ENCODE results near the gene PTPDC1.

PTPDC1 gene, protein sequence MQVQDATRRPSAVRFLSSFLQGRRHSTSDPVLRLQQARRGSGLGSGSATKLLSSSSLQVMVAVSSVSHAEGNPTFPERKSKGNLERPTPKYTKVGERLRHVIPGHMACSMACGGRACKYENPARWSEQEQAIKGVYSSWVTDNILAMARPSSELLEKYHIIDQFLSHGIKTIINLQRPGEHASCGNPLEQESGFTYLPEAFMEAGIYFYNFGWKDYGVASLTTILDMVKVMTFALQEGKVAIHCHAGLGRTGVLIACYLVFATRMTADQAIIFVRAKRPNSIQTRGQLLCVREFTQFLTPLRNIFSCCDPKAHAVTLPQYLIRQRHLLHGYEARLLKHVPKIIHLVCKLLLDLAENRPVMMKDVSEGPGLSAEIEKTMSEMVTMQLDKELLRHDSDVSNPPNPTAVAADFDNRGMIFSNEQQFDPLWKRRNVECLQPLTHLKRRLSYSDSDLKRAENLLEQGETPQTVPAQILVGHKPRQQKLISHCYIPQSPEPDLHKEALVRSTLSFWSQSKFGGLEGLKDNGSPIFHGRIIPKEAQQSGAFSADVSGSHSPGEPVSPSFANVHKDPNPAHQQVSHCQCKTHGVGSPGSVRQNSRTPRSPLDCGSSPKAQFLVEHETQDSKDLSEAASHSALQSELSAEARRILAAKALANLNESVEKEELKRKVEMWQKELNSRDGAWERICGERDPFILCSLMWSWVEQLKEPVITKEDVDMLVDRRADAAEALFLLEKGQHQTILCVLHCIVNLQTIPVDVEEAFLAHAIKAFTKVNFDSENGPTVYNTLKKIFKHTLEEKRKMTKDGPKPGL

GRCh38 chr9:94084314-94084713, at the start of gene PTPDC1:
Gene PTPDC1, plus strand, starts transcription at chr9:94084464. Its CDS starts 67 bp downstream, at chr9:94084531.
- DNase-seq (ENCODE audit: low read depth in 3 of 3) = no peak

DNA sequence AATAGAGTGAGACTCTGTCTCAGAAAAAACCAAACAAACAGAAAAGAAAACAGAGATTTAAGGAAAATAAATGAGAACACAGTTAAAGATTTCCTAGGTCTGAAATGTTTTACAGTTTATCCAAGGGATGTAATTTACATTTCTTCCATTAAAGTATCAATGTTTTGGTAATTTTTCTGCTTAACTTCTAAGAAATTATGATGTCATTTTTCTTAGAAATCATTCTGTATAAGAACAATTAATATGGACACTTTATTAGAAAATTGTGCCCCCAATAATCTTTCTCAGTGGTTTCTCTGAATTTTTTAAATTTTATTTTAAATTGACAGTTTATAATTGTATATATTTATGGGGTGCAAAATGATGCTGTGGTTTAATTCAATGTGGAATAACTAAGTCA, 49.8 kb upstream of the PTPDC1 start:
- DNase-seq (ENCODE audit: low read depth in 3 of 3) = no peak

DNA sequence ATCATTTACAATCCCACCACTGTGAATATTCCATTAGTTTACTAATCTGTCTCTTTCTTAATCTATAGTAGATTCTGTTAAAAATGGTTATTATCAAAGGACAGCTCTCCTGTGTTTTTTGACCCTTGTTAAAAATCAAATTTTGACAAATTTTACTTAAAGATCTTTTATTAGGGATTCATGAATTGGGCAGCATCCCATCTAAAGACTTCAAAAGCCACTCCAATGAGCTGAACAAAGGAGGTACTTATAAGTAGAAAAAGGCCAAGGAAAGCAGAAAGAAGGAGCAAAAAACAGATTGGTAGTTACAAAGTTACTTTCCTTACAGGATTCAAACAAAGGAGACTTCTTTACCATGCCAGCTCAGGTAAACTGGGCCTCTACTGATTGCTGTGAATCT, 44.5 kb upstream of the PTPDC1 start:
- DNase-seq (ENCODE audit: low read depth in 3 of 3) = no peak

DNA sequence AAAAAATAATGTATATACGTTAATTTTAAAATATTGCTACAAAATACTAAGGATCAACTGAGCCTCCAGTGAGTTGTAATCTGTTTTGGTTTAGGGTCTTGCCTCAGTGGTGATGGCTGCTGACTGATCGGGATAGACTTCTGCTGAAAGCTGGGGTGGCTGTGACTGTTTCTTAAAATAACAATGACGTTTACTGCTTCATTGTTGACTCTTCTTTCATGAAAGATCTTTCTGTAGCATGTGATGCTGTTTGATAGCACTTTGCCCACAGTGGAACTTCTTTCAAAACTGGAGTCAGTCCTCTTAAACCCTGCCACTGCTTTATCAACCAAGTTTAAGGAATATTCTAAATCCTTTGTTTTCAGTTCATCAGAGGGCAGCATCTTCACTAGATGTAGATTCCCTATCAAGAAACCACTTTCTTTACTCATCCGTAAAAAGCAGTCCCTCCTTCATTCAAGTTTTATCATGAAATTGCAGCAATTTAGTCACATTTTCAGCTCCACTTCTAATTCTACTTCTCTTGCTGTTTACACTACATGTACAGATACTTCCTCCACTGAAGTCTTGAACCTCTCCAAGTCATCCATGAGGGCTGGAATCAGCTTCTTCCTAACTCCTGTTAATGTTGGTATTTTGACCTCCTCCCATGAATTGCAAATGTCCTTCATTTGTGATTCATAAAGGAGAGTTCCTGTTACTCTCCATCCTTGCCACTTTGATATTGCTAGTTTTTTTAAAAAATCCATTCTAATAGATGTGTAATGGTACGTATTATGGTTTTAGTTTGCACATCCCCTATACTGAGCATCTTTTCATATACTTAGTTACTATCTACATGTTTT, 41.5 kb upstream of the PTPDC1 start:
- no peak for DNase-seq (ENCODE audit: low read depth in 3 of 3)

DNA sequence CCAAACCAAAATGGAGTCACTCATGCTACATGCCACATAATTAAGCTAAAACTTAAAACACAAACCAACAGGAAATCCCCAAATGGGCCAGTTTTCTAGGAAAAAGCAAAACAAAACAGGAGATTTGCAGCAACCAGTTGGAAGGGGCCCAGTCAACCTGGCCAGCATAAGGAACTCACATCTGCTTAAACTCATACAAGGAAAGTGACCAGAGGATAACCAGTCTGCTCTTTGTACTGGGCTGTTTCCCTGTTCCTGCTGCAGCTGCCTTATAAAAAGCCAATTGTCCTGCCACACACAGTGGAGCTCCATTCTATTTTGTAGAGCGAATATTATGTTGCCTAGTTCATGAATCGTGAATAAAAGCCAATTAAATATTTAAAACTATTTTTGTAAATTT, 29.5 kb upstream of the PTPDC1 start:
- no peak for DNase-seq (ENCODE audit: low read depth in 3 of 3)

DNA sequence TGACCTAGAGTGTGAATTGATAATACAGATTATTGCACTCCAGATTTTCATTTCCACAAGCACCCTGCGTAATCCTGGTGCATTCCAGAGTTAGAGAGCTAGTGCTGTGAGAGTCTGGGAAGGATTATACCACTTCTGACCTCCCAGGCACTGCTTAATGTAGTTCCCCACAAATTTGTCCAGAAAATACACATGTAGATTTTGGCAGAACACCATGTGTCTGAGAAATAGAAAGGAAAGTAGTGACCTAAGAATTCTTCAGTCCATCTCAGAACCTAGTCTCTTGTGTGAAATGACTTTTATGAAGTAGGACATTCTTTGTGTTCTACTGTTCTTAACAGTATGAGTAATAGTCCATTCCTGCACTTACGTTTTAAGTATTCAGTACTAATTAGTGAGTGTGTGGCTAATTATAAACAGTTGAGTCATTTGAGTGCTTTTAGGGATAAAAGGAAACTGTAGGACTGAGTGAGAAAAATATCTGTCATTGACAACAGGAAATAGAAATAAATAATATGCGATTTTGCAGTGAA, 27.8 kb upstream of the PTPDC1 start:
- DNase-seq (ENCODE audit: low read depth in 3 of 3) = no peak

- DNase-seq (ENCODE audit: low read depth in 3 of 3) = no peak
Observed at GRCh38 chr9:94057918-94058317, 26.3 kb upstream of the PTPDC1 start.

DNA sequence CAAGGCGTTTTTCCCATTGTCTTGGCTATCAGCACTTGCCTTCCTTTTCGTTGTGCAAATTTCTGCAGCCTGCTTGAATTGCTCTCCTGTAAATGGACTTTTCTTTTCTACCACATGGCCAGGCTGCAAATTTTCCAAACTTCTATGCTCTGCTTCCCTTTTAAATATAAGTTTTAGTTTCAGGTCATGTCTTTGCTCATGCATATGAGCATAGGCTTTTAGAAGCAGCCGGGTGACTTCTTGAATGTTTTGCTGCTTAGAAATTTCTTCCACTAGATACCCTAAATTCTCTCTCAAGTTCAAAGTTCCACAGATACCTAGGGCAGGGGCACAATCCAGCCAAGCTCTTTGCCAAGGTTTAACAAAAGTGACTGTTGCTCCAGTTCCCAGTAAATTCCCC, 22.4 kb upstream of the PTPDC1 start:
- DNase-seq (ENCODE audit: low read depth in 3 of 3) = no peak

- DNase-seq (ENCODE audit: low read depth in 3 of 3) = peak; percentile 48 to 66 (median 59)
Observed at GRCh38 chr9:94065535-94065961, 18.7 kb upstream of the PTPDC1 start.

- no peak for DNase-seq (ENCODE audit: low read depth in 3 of 3)
Observed at GRCh38 chr9:94068257-94068656, 16.0 kb upstream of the PTPDC1 start.

DNA sequence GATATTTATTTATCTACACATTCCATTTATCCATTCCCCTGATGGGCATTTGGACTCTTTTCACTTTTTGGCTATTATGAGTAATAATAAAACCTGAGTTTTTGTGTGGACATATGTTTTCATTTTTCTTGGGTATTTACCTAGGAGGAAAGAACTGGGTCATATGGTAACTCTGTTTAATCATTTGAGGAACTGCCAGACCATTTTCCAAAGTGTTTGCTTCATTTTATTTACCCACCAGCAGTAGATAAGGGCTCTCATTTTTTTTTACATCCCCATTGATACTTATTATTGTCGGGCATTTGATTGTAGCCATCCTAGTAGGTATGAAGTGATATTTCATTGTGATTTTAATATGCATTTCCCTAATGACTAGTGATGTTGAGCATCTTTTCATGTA, 7.7 kb upstream of the PTPDC1 start:
- no peak for DNase-seq (ENCODE audit: low read depth in 3 of 3)

DNA sequence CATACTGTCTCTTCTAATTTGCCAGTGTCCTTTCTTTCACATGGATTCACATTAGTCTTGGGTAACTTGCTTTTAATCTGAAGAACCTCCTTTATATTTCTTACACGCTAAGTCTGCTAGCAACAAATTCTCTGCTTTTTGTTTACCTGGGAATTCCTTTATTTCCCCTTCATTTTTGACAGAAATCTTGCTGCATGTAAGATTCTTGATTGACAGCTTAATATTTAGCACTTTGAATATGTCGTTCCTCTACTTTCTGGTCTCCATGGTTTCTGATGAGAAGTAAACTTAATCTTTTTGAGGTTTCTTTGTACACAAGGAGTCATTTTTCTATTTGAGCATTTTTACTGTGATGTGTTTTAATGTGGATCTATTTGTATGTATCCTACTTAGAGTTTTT, 6.2 kb upstream of the PTPDC1 start:
- DNase-seq (ENCODE audit: low read depth in 3 of 3) = no peak

- no peak for DNase-seq (ENCODE audit: low read depth in 3 of 3)
Observed at GRCh38 chr9:94079236-94079635, 5.0 kb upstream of the PTPDC1 start.

GRCh38 chr9:94080249-94080648, 4.0 kb upstream of the PTPDC1 start:
- no peak for DNase-seq (ENCODE audit: low read depth in 3 of 3)

GRCh38 chr9:94081435-94081834, 2.8 kb upstream of the PTPDC1 start:
- DNase-seq (ENCODE audit: low read depth in 3 of 3) = no peak

- DNase-seq (ENCODE audit: low read depth in 3 of 3) = no peak
Observed at GRCh38 chr9:94081864-94082463, 2.3 kb upstream of the PTPDC1 start.

DNA sequence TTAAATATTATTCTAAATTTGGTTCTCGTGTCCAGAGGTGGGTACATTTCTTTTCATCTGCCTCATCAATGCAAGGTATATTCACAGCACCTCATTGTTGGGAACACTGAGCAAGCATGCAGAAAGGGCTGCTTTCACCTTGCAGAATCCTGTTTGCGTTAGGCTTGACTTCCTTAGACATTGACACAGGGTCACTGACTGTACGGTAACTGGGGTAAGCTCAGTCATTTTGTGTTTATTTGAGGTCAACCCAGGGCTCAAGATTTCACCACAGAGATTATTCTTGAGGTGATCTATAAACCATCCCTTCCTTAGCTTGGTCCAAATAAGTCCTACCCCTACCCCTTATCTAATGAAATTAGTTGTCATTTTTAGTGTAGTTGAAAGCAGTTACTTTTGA, 1.7 kb upstream of the PTPDC1 start:
- DNase-seq (ENCODE audit: low read depth in 3 of 3) = no peak

- DNase-seq (ENCODE audit: low read depth in 3 of 3) = no peak
Observed at GRCh38 chr9:94082956-94083355, 1.3 kb upstream of the PTPDC1 start.

DNA sequence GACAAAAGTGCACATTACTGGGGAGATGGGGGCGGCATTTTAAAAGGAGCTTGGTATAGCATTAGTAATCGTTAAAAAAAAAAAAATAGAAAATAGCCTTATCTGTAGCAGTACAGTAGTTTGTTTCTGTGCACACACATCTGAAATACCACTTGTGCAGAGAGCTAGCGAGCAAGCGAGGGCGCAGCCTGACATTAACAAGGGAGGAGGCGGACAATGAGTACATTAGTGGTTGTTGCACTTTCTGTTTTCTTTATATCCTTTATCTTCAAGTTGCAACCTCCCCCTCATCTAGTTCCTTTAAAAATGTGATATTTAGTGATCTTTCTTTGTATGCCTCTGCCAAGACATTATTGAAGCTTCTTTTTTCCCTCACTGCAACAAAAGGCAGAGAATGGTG, 880 bp upstream of the PTPDC1 start:
- no peak for DNase-seq (ENCODE audit: low read depth in 3 of 3)

- no peak for DNase-seq (ENCODE audit: low read depth in 3 of 3)
Observed at GRCh38 chr9:94085062-94085639, 887 bp downstream of the PTPDC1 start.
